ENCODE data around the gene TNFSF13. TPM values are rescaled to one million over a fixed set of nuclear protein-coding genes. Genes with fewer than 3 reads are reported as not detected.

Gene TNFSF13
- total RNA-seq, 1 experiment from 2014 or later, result 0.94 TPM

GRCh38 chr17:7560172-7561027, 1.9 kb downstream of the TNFSF13 start:
- no peaks in the 10 kb centered on the region for H3K9me3 ChIP-seq (ENCODE audit: control insufficient read depth, low read depth, low read length)
- H3K18ac ChIP-seq (ENCODE audit: insufficient read length, low read depth, low read length), result no peak overlapping the region
- no peak overlapping the region for H2BK20ac ChIP-seq (ENCODE audit: low read depth, low read length, poor library complexity, severe bottlenecking)
- no peak overlapping the region for H2BK12ac ChIP-seq (ENCODE audit: insufficient read length, low read depth, low read length)
- H4K5ac ChIP-seq (ENCODE audit: insufficient read length, low read depth, low read length), result no peak overlapping the region
- no peak overlapping the region for H3K27ac ChIP-seq (ENCODE audit: insufficient read length, low read depth, low read length)
- H3K9me3 Mint-ChIP-seq, result no peaks in the 10 kb centered on the region
- H4K91ac ChIP-seq (ENCODE audit: insufficient read length, low read depth, low read length), result no peak overlapping the region
- H3T11ph ChIP-seq (ENCODE audit: low read length), result no peak overlapping the region
- peaks cover 38 to 58% of the 10 kb centered on the region in 2 experiments for H3K4me1 Mint-ChIP-seq
- H3K56ac ChIP-seq (ENCODE audit: insufficient read length, low read depth, low read length), result no peak overlapping the region
- peaks cover 9% of the 10 kb centered on the region for H3K23me2 ChIP-seq (ENCODE audit: insufficient read length, low read depth, low read length, poor library complexity, severe bottlenecking)
- H3K79me1 ChIP-seq (ENCODE audit: insufficient read depth, low read depth, low read length, poor library complexity, severe bottlenecking), result peaks cover 15% of the 10 kb centered on the region
- H2AFZ ChIP-seq (ENCODE audit: low read length), result no peak overlapping the region
- H3K27ac Mint-ChIP-seq, result peak overlapping the region; percentile 92 to 98 (median 97)
- H2AK5ac ChIP-seq (ENCODE audit: insufficient read length, low read length), result no peak overlapping the region
- no CpG with 5 or more reads among the region's 22 CpGs for WGBS (ENCODE audit: extremely low coverage, insufficient read length, low lambda C conversion rate)
- no peaks in the 10 kb centered on the region for H4K20me1 ChIP-seq (ENCODE audit: control insufficient read depth, insufficient read depth, insufficient read length)
- DNase-seq, result peak; percentile 94
- TF ChIP-seq CTCF (conservative IDR thresholded peaks at IDR 0.05), result peak; percentile 65
- no peak overlapping the region for H3K14ac ChIP-seq (ENCODE audit: insufficient read depth, low read length)
- H3K9ac ChIP-seq (ENCODE audit: extremely low read depth, insufficient read length, low read length), result no peak overlapping the region
- no peaks in the 10 kb centered on the region for H3K27me3 ChIP-seq (ENCODE audit: insufficient read depth, low read length)
- no peak overlapping the region for H2BK15ac ChIP-seq (ENCODE audit: low read depth, low read length)
- H3K4me2 ChIP-seq (ENCODE audit: insufficient read depth, insufficient read length, low read length), result peak overlapping the region; percentile 77
- H3K4me3 Mint-ChIP-seq, result peak overlapping the region; percentile 90 to 91
- peaks cover 8% of the 10 kb centered on the region; the same call in 1 of the 2 replicates for H3K79me2 ChIP-seq (ENCODE audit: insufficient read depth, low read length)
- H3K23ac ChIP-seq (ENCODE audit: insufficient read length, low read depth, low read length), result no peak overlapping the region
- no peak overlapping the region for H2BK5ac ChIP-seq (ENCODE audit: insufficient read length, low read length)
- no peaks in the 10 kb centered on the region; the same call in 1 of the 2 replicates for H3K27me3 Mint-ChIP-seq (ENCODE audit: low read depth)
- no peak overlapping the region for H2BK120ac ChIP-seq (ENCODE audit: low read depth, low read length, poor library complexity, severe bottlenecking)
- no peak overlapping the region for H3K4ac ChIP-seq (ENCODE audit: low read depth, low read length)
- H4K8ac ChIP-seq (replicated peaks; ENCODE audit: insufficient read length, low read depth, low read length), result no peak overlapping the region
- H3K36me3 Mint-ChIP-seq (ENCODE audit: insufficient read depth in 1 of 3, low read depth in 3 of 3), result peaks cover 8 to 24% (median 24%) of the 10 kb centered on the region in 3 experiments; a peak in 6 of 7 replicates
- 0 out of 2 replicates have a peak, but pooled peaks cover 2% of the 10 kb centered on the region for H3K4me1 ChIP-seq (ENCODE audit: insufficient read depth, low read length)
